Loucy (cell line): ENCODE results near the gene HCK.

Experiments used
- H2AFZ ChIP-seq: fragments of 200-600 bp; sonication (generic); 2 replicates; pipeline ENCODE4 v1.6.0; 2016; ENCODE audit warnings: antibody characterized with exemption, mild to moderate bottlenecking, low read length, moderate library complexity
- H3F3A ChIP-seq: fragments of 200-600 bp; 2 replicates; pipeline ENCODE4 v1.6.0; 2016; ENCODE audit warnings: antibody characterized with exemption, low read depth, mild to moderate bottlenecking
- H3K27me3 ChIP-seq: fragments of 200-600 bp; sonication (generic); 2 replicates; pipeline ENCODE4 v1.6.1; 2014; ENCODE audit warnings: low read length, mild to moderate bottlenecking; ENCODE audit not compliant: insufficient read depth, poor library complexity, severe bottlenecking
- H3K36me3 ChIP-seq: fragments of 200-600 bp; sonication (generic); 2 replicates; pipeline ENCODE4 v1.6.1; 2016; ENCODE audit warnings: low read length; ENCODE audit not compliant: insufficient read depth
- H3K4me1 ChIP-seq: fragments of 200-600 bp; sonication (generic); 2 replicates; pipeline ENCODE4 v1.5.1; 2014; ENCODE audit warnings: low read length, mild to moderate bottlenecking; ENCODE audit not compliant: insufficient read depth, poor library complexity, severe bottlenecking
- H3K4me2 ChIP-seq: fragments of 200-600 bp; sonication (generic); 2 replicates; pipeline ENCODE4 v1.6.0; 2014; ENCODE audit warnings: antibody characterized with exemption, low read length, low read depth, mild to moderate bottlenecking; ENCODE audit not compliant: poor library complexity, severe bottlenecking
- H3K4me3 ChIP-seq: fragments of 200-600 bp; sonication (generic); 2 replicates; pipeline ENCODE4 v1.5.1; 2014; ENCODE audit warnings: low read length, mild to moderate bottlenecking, mixed read lengths; ENCODE audit not compliant: poor library complexity, severe bottlenecking
- H3K79me2 ChIP-seq: fragments of 200-600 bp; sonication (generic); 2 replicates; pipeline ENCODE4 v1.6.1; 2014; ENCODE audit warnings: low read length; ENCODE audit not compliant: insufficient read depth
- H3K9ac ChIP-seq: fragments of 200-600 bp; sonication (generic); 2 replicates; pipeline ENCODE4 v1.6.0; 2014; ENCODE audit warnings: mild to moderate bottlenecking, low read depth, low read length, moderate library complexity; ENCODE audit not compliant: poor library complexity, severe bottlenecking
- H3K9me2 ChIP-seq: fragments of 200-600 bp; sonication (generic); replicated peaks from 2 replicates; pipeline ENCODE4 v1.6.1; 2016; ENCODE audit warnings: low read depth, low read length, mixed read lengths
- H3K9me3 ChIP-seq: fragments of 200-600 bp; sonication (generic); 2 replicates; pipeline ENCODE4 v1.6.1; 2014; ENCODE audit warnings: mild to moderate bottlenecking, antibody characterized with exemption, low read length, low read depth; ENCODE audit not compliant: insufficient read depth
- H4K20me1 ChIP-seq: fragments of 200-600 bp; sonication (generic); 2 replicates; pipeline ENCODE4 v1.6.0; 2014; ENCODE audit warnings: antibody characterized with exemption, low read length, mild to moderate bottlenecking; ENCODE audit not compliant: insufficient read depth, poor library complexity, severe bottlenecking
- CTCF ChIP-seq: fragments of 200-600 bp; sonication (generic); conservative IDR thresholded peaks from 2 replicates; pipeline ENCODE4 v1.5.1; 2014; ENCODE audit warnings: mild to moderate bottlenecking, antibody characterized with exemption, low read length
- EZH2phosphoT487 ChIP-seq: fragments of 200-600 bp; IDR thresholded peaks from 2 replicates; pipeline ENCODE4 v1.6.1; 2018; ENCODE audit warnings: antibody characterized with exemption, mild to moderate bottlenecking, moderate library complexity, borderline replicate concordance

HCK gene

GRCh38 chr20:32037929-32038328, 14.1 kb upstream of the HCK start:
- no peaks in the 10 kb centered on the region for H3K9me3 ChIP-seq
- no peak overlapping the region for H3K4me3 ChIP-seq
- no peaks in the 10 kb centered on the region for H3K36me3 ChIP-seq
- H2AFZ ChIP-seq, result no peak overlapping the region
- no peaks in the 10 kb centered on the region for H4K20me1 ChIP-seq
- H3K9me2 ChIP-seq, result no peaks in the 10 kb centered on the region
- no peaks in the 10 kb centered on the region for H3K79me2 ChIP-seq
- no peak overlapping the region for H3K9ac ChIP-seq
- no peaks in the 10 kb centered on the region for H3F3A ChIP-seq
- no peak for TF ChIP-seq CTCF
- TF ChIP-seq EZH2phosphoT487, result no peak
- no peaks in the 10 kb centered on the region for H3K4me1 ChIP-seq
- H3K4me2 ChIP-seq, result no peak overlapping the region
- no peaks in the 10 kb centered on the region for H3K27me3 ChIP-seq

GRCh38 chr20:32040142-32040953, 11.7 kb upstream of the HCK start:
- H3F3A ChIP-seq, result no peaks in the 10 kb centered on the region
- H3K27me3 ChIP-seq, result no peaks in the 10 kb centered on the region
- no peaks in the 10 kb centered on the region for H3K79me2 ChIP-seq
- no peaks in the 10 kb centered on the region for H4K20me1 ChIP-seq
- no peaks in the 10 kb centered on the region for H3K9me2 ChIP-seq
- H3K9ac ChIP-seq, result no peak overlapping the region
- no peaks in the 10 kb centered on the region for H3K36me3 ChIP-seq
- H3K4me1 ChIP-seq, result no peaks in the 10 kb centered on the region
- H3K9me3 ChIP-seq, result no peaks in the 10 kb centered on the region
- no peak overlapping the region for H3K4me2 ChIP-seq
- no peak overlapping the region for H2AFZ ChIP-seq
- H3K4me3 ChIP-seq, result no peak overlapping the region
- TF ChIP-seq CTCF (no peak), EZH2phosphoT487 (no peak)

GRCh38 chr20:32045999-32046398, 6.0 kb upstream of the HCK start:
- TF ChIP-seq CTCF, result no peak
- TF ChIP-seq EZH2phosphoT487, result no peak
- no peaks in the 10 kb centered on the region for H3K79me2 ChIP-seq
- H3K9me3 ChIP-seq, result no peaks in the 10 kb centered on the region
- no peaks in the 10 kb centered on the region for H3K36me3 ChIP-seq
- no peak overlapping the region for H3K4me3 ChIP-seq
- no peak overlapping the region for H2AFZ ChIP-seq
- H3K4me1 ChIP-seq, result no peaks in the 10 kb centered on the region
- H4K20me1 ChIP-seq, result no peaks in the 10 kb centered on the region
- H3K4me2 ChIP-seq, result no peak overlapping the region
- no peaks in the 10 kb centered on the region for H3F3A ChIP-seq
- H3K9ac ChIP-seq, result no peak overlapping the region
- no peaks in the 10 kb centered on the region for H3K27me3 ChIP-seq
- no peaks in the 10 kb centered on the region for H3K9me2 ChIP-seq
